H1 (cell line): Measurements from ENCODE around the gene SARS2. TPM values are rescaled to one million over a fixed set of nuclear protein-coding genes. Genes with fewer than 3 reads are reported as not detected.

ENCODE experiments used
- BACH1 ChIP-seq: IDR thresholded peaks from 2 replicates; pipeline ENCODE4 v1.6.1; 2012; ENCODE audit warnings: low read length, improper control_type of control experiment
- CEBPB ChIP-seq: IDR thresholded peaks from 2 replicates; pipeline ENCODE4 v1.6.1; 2012; ENCODE audit warnings: low read depth, low read length
- CHD1 ChIP-seq: IDR thresholded peaks from 2 replicates; pipeline ENCODE4 v1.6.1; 2012; ENCODE audit warnings: low read depth, low read length, improper control_type of control experiment
- CHD2 ChIP-seq: IDR thresholded peaks from 2 replicates; pipeline ENCODE4 v1.6.1; 2012; ENCODE audit warnings: low read length, improper control_type of control experiment
- EZH2 ChIP-seq: fragments of 200-600 bp; sonication (generic); IDR thresholded peaks from 2 replicates; pipeline ENCODE4 v1.7.1; 2012; ENCODE audit warnings: low read depth, mild to moderate bottlenecking, moderate library complexity, low read length, inconsistent platforms; ENCODE audit not compliant: severe bottlenecking
- GTF2F1 ChIP-seq: IDR thresholded peaks from 2 replicates; pipeline ENCODE4 v1.6.1; 2012; ENCODE audit warnings: low read depth, low read length, improper control_type of control experiment, borderline replicate concordance
- JUN ChIP-seq: IDR thresholded peaks from 2 replicates; pipeline ENCODE4 v1.6.1; 2011; ENCODE audit warnings: low read depth, mild to moderate bottlenecking, improper control_type of control experiment, low read length
- JUND ChIP-seq: IDR thresholded peaks from 2 replicates; pipeline ENCODE4 v1.6.1; 2011; ENCODE audit warnings: mild to moderate bottlenecking, improper control_type of control experiment, low read length
- KDM4A ChIP-seq: IDR thresholded peaks from one replicate; pipeline ENCODE4 v1.7.1; 2012; ENCODE audit warnings: low read depth, mild to moderate bottlenecking, moderate library complexity, low read length, inconsistent platforms; ENCODE audit not compliant: severe bottlenecking
- RAD21 ChIP-seq, 2 experiments: IDR thresholded peaks in 1 of 2; conservative IDR thresholded peaks in 1 of 2; 2 replicates each; pipeline ENCODE4 v1.6.1; 2011; ENCODE audit warnings: low read depth in 2 of 2, low read length in 2 of 2, improper control_type of control experiment in 1 of 2, inconsistent platforms in 1 of 2, mild to moderate bottlenecking in 1 of 2, moderate library complexity in 1 of 2
- SAP30 ChIP-seq: fragments of 300-600 bp; sonication (generic); IDR thresholded peaks from 2 replicates; pipeline ENCODE4 v1.7.1; 2012; ENCODE audit warnings: low read length, moderate library complexity, mild to moderate bottlenecking, inconsistent platforms; ENCODE audit not compliant: insufficient read depth, insufficient replicate concordance
- SIRT6 ChIP-seq: IDR thresholded peaks from one replicate; pipeline ENCODE4 v1.7.1; 2012; ENCODE audit warnings: low read length, inconsistent platforms
- TAF1 ChIP-seq: IDR thresholded peaks from 2 replicates; pipeline ENCODE4 v1.6.1; 2011; ENCODE audit warnings: mild to moderate bottlenecking, low read depth, low read length
- TAF7 ChIP-seq: optimal IDR thresholded peaks from 2 replicates; pipeline ENCODE3; 2011; ENCODE audit warnings: low read depth, mild to moderate bottlenecking, inconsistent platforms, low read length, moderate library complexity, borderline replicate concordance
- TBP ChIP-seq: IDR thresholded peaks from 2 replicates; pipeline ENCODE4 v1.6.1; 2011; ENCODE audit warnings: low read depth, low read length, improper control_type of control experiment
- ZNF274 ChIP-seq: IDR thresholded peaks from 2 replicates; pipeline ENCODE4 v1.7.0; 2012; ENCODE audit warnings: low read length, borderline replicate concordance; ENCODE audit errors: extremely low read depth
- polyA plus RNA-seq, 7 experiments: library from polyadenylated mRNA; depleted of rRNA in 3 of 7; stranded (reverse) in 5 of 7; unstranded in 2 of 7; fragments of >200 nt in 5 of 7; fragments of 200-250 nt in 2 of 7; gene quantifications; 1 replicate in 5 of 7; 2 replicates in 1 of 7; 4 replicates in 1 of 7; pipeline versions ENCODE4 v1.2.1 to v1.2.3, GENCODE V29; 2011 to 2013; ENCODE audit warnings: missing spikeins in 2 of 7, mixed read lengths in 2 of 7
- total RNA-seq: library from RNA; stranded (reverse); fragmentation: NEBNext Ultra II Directional; extraction: Animal tissue kit (Norgen Biotek cat#: 25700); gene quantifications from 2 replicates; pipeline ENCODE4 v1.2.1, GENCODE V29; 2021
- TF ChIP-seq, protein P1 (sequence below): IDR thresholded peaks from 2 replicates; pipeline ENCODE4 v1.6.1; 2012; ENCODE audit warnings: inconsistent platforms
- TF ChIP-seq, protein P2 (sequence below): IDR thresholded peaks from 2 replicates; pipeline ENCODE4 v1.6.1; 2011; ENCODE audit warnings: low read depth, mild to moderate bottlenecking, low read length; ENCODE audit not compliant: insufficient read depth
- TF ChIP-seq, protein P3 (sequence below): IDR thresholded peaks from 2 replicates; pipeline ENCODE4 v1.6.1; 2011; ENCODE audit warnings: low read length, improper control_type of control experiment
- TF ChIP-seq, protein P4 (sequence below): IDR thresholded peaks from 2 replicates; pipeline ENCODE4 v1.6.1; 2012; ENCODE audit warnings: low read length, inconsistent platforms

The SARS2 gene
- total and polyA plus RNA-seq, 2 of the 8 experiments (the other 6 are each of a cell fraction or from before 2014, with no cell fraction given) = 68.0 to 102 TPM

DNA sequence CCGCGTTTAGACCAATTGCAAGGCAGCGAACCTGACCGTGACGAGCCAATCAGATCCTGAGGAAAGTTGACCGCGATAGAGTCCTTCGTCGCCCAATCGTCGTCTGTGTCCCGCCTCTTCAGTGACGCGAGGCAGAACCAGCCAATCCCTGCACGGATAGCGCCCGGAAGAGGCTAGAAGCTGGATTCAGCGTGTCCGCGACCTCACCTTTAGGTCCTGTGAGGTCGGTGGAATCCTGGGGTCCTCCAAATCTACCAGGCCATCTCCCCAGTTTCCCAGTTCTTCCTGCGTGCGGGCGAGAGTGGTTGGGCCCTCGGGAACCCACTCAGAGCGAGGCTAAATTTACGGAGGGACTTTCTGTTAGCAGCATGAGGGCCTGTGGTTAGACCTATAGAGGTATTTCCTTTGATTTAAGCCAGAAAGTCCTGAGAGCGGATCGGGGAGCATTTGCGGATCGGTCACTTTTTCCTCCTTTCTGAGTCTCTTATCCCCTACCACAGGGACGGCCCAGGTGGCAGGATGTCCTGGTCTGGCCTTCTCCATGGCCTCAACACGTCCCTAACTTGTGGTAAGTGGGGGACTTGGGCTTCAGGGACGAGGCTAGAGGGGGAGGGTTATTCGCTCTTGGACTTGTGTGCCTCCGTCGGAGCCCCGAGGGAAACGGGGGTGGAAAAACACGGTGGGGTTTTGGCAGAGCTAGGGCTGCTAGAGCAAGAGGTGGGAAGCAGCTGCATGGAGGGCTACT, 385 bp upstream of the SARS2 start, which contains the start of gene MRPS12 (continued):
- TF ChIP-seq, protein P1, sequence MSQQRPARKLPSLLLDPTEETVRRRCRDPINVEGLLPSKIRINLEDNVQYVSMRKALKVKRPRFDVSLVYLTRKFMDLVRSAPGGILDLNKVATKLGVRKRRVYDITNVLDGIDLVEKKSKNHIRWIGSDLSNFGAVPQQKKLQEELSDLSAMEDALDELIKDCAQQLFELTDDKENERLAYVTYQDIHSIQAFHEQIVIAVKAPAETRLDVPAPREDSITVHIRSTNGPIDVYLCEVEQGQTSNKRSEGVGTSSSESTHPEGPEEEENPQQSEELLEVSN = no peak
- TF ChIP-seq SIRT6 (no peak), CEBPB (no peak), TAF1 (peak; percentile 61), CHD2 (peak; percentile 77), TAF7 (peak; percentile 84), RAD21 (IDR thresholded peaks at IDR 0.05 in 1 of 2, conservative IDR thresholded peaks at IDR 0.05 in 1 of 2; ENCODE audit: low read depth in 2 of 2, low read length in 2 of 2) (no peak), KDM4A (no peak), JUND (no peak), GTF2F1 (no peak), SAP30 (no peak), JUN (no peak), BACH1 (no peak), CHD1 (no peak), TBP (peak; percentile 74; the same call in 1 of the 2 replicates), ZNF274 (no peak), EZH2 (no peak)
- TF ChIP-seq, protein P2, sequence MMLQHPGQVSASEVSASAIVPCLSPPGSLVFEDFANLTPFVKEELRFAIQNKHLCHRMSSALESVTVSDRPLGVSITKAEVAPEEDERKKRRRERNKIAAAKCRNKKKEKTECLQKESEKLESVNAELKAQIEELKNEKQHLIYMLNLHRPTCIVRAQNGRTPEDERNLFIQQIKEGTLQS = no peak
- TF ChIP-seq, protein P3, sequence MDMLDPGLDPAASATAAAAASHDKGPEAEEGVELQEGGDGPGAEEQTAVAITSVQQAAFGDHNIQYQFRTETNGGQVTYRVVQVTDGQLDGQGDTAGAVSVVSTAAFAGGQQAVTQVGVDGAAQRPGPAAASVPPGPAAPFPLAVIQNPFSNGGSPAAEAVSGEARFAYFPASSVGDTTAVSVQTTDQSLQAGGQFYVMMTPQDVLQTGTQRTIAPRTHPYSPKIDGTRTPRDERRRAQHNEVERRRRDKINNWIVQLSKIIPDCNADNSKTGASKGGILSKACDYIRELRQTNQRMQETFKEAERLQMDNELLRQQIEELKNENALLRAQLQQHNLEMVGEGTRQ = peak; percentile 21; the same call in 1 of the 2 replicates
- TF ChIP-seq, protein P4, sequence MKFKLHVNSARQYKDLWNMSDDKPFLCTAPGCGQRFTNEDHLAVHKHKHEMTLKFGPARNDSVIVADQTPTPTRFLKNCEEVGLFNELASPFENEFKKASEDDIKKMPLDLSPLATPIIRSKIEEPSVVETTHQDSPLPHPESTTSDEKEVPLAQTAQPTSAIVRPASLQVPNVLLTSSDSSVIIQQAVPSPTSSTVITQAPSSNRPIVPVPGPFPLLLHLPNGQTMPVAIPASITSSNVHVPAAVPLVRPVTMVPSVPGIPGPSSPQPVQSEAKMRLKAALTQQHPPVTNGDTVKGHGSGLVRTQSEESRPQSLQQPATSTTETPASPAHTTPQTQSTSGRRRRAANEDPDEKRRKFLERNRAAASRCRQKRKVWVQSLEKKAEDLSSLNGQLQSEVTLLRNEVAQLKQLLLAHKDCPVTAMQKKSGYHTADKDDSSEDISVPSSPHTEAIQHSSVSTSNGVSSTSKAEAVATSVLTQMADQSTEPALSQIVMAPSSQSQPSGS = no peak
